Stimulated activated CD8-positive, alpha-beta memory T cell treated with anti-CD3 and anti-CD28 coated beads, Interleukin-12 subunit alpha, Interleukin-12 subunit beta, amount 100 ng/mL, for 4 hours (primary cell): ENCODE data around the gene NCAPD2.
A peak's percentile ranks its signal among the peaks of the same experiment; 100 is the strongest.
"Not testable (repeated sequence)": the region's sequence is repeated elsewhere in the genome, so short reads cannot be mapped to it uniquely, and the experiment has no call there.

Experiments used
- DNase-seq: peaks from one replicate; pipeline ENCODE4 v3.0.0-alpha.2; 2020; ENCODE audit warnings: low read depth

NCAPD2 gene

GRCh38 chr12:6465467-6466183 is 28.3 kb upstream of the NCAPD2 start:
- DNase-seq = no peak

GRCh38 chr12:6466184-6466573 is 27.7 kb upstream of the NCAPD2 start:
- no peak for DNase-seq

DNA sequence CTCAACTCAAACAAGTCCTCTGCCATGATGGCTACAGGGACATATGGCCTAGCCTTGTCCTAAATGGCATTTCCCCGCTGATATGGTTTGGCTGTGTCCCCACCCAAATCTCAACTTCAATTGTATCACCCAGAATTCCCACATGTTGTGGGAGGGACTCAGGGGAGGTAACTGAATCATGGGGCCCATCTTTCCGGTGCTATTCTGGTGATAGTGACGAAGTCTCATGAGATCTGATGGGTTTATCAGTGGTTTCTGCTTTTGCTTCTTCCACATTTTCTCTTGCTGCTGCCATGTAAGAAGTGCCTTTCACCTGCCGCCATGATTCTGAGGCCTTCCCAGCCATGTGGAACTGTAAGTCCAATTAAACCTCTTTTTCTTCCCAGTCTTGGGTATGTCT is 27.2 kb upstream of the NCAPD2 start:
- DNase-seq = not testable (repeated sequence)

GRCh38 chr12:6467571-6468282 is 26.2 kb upstream of the NCAPD2 start:
- not testable (repeated sequence) for DNase-seq

DNA sequence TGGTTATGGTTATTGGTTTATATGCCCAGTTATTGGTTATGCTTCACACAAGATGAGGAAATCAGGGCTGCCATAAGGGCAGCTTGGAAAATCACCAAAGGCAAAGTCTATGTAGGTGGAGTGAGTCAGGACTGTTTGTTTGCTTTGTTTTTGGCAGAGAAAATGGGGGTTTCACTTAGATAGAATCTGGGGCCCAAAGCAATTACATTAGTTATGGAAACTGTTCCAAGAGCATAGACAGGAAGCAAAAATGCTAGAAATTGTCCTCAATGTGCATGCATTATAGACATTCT is 25.7 kb upstream of the NCAPD2 start:
- DNase-seq = no peak

DNA sequence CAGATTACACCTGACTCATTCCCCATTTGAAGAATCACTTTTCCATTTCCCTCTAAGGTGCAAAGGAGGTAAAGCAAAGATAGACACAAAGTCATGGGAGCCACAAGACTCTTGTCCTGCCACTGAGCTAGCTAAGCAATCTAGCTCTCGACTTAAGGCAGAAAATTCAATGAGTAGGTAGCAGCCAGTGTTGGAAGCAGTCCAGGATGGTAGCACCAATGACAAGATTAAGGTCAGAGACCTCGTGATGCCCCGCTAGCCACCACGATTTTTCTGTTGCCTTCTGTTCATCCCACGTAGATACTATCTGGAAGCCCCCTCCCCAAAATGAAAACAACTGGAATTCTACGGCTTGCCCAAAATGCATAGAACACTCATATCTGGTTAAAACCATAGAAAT is 24.8 kb upstream of the NCAPD2 start:
- no peak for DNase-seq

DNA sequence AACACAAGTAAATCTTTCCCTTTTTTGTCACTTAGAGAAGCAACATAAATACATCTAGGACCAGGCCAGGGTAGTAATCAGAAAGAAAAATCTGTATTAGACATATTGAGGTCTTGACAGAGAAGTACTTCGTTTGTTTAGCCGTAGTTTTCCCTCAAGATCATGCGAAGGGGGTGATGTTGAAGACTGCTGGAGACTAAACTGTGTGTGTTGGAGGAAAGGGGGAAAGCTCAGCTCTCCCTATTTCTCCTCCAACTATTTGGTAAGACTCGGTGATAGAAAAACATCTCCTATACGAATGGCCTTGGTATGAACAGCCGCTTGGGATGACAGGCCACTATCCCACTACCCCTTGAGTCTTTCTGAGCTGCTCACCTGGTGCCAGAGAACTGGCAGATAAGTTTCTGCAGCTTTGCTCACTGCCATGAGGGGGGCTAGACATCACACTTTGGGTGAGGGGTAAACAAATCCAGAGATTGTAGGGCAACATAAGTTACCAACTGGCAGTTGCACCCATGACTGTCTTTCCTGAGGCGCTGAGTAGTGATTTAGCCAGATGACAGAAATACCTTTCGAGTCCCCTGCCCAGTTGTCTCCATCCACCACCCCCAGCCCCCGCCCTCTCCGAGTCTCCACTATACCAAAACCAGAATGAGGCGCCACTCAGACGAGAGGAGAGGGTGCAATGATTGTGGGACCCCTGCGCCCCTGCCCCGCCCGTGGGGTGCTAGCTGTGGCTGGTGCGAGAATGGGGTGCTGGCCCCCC is 24.1 kb upstream of the NCAPD2 start:
- no peak for DNase-seq

DNA sequence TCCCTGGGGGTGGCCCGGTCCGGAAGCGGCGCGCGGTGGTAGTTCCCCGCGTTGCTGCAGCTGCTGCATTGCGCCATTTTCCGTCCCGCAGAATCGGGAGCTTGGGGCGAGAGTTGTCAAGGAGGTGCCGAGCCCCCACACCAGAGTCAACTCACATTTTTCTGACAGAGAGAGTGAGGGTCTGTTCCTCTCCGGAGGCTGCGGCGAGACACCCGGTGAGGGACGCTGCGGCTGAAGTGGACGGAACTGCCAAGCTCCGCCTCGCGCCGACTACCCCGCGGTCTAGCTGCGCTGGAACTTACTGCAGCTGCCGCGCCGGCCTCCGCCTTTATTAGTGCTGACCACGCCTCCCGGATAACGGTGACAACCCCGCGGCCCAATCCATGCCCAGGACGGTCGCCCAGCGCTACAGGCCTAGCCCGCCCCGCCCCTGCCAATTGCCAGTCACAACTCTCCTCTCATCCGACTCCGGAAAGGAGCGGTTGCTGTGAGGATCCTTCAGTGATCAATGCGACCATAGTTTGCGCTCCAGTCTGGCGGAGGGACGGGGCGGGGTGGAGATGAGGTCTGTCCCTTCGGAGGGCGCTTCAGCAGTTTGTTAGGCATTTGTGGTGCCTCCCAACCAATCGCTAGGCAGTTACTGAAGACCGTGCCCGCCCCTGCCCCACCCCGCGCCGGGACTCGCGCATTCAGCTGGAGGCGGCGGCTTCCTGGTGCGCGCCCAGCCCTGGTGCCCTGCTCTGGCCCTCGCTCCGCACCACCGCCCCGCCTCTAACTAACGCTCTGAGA is 23.3 kb upstream of the NCAPD2 start, which contains the start of gene VAMP1:
TSS of gene VAMP1 (minus strand) at position 303 of the 789 bp plus-strand sequence. CDS start at position 157, 146 bp downstream.
- DNase-seq = peak; percentile 92

GRCh38 chr12:6471989-6472360 is 21.9 kb upstream of the NCAPD2 start:
- no peak for DNase-seq

- no peak for DNase-seq
Observed at GRCh38 chr12:6472491-6472890, 21.4 kb upstream of the NCAPD2 start.

DNA sequence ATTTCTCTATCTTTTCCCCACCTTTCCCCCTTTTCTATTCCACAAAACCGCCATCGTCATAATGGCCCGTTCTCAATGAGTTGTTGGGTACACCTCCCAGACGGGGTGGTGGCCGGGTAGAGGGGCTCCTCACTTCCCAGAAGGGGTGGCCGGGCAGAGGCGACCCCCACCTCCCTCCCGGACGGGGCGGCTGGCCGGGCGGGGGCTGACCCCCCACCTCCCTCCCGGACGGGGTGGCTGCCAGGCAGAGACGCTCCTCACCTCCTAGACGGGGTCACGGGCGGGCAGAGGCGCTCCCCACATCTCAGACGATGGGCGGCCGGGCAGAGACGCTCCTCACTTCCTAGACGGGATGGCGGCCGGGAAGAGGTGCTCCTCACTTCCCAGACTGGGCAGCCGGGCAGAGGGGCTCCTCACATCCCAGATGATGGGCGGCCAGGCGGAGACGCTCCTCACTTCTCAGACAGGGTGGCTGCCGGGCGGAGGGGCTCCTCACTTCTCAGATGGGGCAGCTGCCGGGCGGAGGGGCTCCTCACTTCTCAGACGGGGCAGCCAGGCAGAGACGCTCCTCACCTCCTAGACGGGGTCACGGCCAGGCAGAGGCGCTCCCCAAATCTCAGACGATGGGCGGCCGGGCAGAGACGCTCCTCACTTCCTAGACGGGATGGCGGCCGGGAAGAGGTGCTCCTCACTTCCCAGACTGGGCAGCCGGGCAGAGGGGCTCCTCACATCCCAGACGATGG is 18.5 kb upstream of the NCAPD2 start:
- not testable (repeated sequence) for DNase-seq

GRCh38 chr12:6476489-6476888 is 17.4 kb upstream of the NCAPD2 start:
- no peak for DNase-seq

- not testable (repeated sequence) for DNase-seq
Observed at GRCh38 chr12:6477601-6478377, 16.1 kb upstream of the NCAPD2 start.

GRCh38 chr12:6478416-6478815 is 15.5 kb upstream of the NCAPD2 start:
- no peak for DNase-seq

DNA sequence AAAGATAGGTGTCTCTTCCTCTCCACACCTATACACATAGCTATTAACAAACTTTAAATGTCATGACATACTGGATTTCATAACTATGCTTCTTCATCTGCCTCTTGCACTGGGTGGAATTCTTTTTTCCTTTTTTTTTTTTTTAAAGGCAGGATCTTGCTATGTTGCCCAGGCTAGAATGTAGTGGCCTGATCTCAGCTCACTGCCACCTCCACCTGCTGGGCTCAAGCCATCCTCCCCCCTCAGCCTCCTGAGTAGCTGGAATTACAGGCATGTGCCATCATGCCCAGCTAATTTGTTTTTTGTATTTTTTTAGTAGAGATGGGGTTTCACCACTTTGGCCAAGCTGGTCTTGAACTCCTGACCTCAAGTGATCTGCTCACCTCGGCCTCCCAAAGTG is 5.7 kb upstream of the NCAPD2 start:
- no peak for DNase-seq

DNA sequence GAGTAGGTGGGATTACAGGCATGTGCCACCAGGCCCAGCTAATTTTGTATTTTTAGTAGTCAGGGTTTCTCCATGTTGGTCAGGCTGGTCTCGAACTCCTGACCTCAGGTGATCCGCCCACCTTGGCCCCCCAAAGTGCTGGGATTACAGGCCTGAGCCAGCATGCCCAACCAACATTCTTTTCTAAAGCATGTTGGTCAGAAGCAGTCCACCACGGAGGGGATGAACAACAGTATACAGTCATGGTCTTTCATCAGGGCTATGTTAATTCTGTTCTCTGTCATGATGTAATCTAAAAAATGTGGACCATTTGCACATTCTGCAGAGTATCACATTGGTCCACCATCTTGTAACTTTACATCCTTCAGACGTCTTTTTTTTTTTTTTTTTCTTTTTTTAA is 4.5 kb upstream of the NCAPD2 start:
- no peak for DNase-seq

- DNase-seq = not testable (repeated sequence)
Observed at GRCh38 chr12:6490673-6491072, 3.2 kb upstream of the NCAPD2 start.

DNA sequence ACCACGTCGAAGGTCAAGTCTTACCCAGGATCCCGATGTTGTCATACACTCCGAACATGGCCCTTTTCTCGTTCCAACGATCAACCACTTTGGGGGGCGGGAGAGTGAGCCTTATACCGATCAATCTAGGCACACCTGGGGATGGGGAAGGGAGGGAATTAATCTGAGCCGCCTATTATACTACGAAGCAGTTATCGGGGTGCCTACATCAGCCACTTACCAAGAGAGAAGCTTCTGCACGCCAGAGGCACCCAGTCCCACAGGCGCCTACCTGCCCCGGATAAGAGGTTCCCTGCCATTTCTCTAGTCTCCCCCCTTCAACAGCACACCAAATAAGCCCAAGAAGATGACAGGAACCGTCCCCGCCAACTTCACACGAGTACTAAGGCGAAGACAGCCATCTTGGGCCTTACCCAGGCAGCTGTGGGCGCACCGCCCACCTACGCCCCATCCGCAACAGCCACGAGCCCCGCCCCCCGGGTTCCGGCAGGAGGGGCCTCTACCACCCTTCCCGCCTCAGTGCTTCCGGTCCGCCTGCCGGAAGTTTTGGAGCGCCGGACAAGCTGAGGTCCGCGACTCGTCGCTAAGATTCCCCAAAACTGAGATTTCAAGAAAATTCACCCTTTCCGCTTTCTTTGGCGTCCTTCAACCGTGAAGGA is 935 bp upstream of the NCAPD2 start, which contains the start of gene MRPL51:
TSS of gene MRPL51 (minus strand) at position 425 of the 659 bp plus-strand sequence. CDS start at position 299, 126 bp downstream.
- peak; percentile 90 for DNase-seq

DNA sequence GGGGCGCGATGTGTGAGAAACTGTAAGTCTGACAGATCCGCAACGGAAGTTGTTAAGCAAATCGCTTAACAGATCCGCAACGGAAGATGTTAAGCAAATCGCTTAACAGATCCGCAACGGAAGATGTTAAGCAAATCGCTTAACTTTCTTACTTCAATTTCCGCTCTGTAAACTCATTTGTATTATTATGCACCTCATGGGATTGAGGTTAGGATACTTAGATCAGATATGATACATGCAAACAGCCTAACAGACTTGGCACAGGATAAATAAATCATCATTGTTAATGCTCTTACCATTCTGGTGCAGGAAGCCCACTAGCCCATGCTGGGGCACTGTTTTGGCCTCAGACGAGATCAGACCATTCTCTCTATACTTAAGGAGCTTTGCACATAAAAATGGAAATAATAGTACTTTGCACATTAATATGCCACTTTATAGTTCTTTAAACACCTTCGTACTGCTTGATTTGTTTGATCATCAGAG is 399 bp downstream of the NCAPD2 start:
- DNase-seq = no peak

- no peak for DNase-seq
Observed at GRCh38 chr12:6494968-6495367, 1.1 kb downstream of the NCAPD2 start.
